ENCODE measurements around the gene ZNF133. TPM values are rescaled to one million over a fixed set of nuclear protein-coding genes. Genes with fewer than 3 reads are reported as not detected.
A peak's percentile ranks its signal among the peaks of the same experiment; 100 is the strongest.
"Not testable (repeated sequence)": the region's sequence is repeated elsewhere in the genome, so short reads cannot be mapped to it uniquely, and the experiment has no call there.

Gene ZNF133
- 16.7 and 22.4 TPM in 2 replicates for total RNA-seq
- 10.8 and 10.9 TPM in 2 replicates for polyA plus RNA-seq

GRCh38 chr20:18287915-18288748 lies at the start of gene ZNF133:
ZNF133 (plus strand) TSS chr20:18288527; CDS start chr20:18305687, 17,160 bp downstream.
- peak; percentile 95 for DNase-seq (ENCODE audit: low spot score)
- TF ChIP-seq EZH2 (IDR thresholded peaks at IDR 0.05; ENCODE audit: borderline replicate concordance) (no peak), CTCF (IDR thresholded peaks at IDR 0.05; ENCODE audit: poor library complexity) (peak; percentile 19), EZH2phosphoT487 (IDR thresholded peaks at IDR 0.05; ENCODE audit: low read depth, severe bottlenecking, unreplicated experiment) (no peak)
- Histone ChIP-seq H3K9me2 (replicated peaks; ENCODE audit: insufficient read depth) (no peaks in the 10 kb centered on the region), H3K4me3 (peak within 1 kb of the TSS; percentile 81), H3K4me2 (peak within 1 kb of the TSS; percentile 75), H3K4me1 (ENCODE audit: insufficient read depth) (peaks cover 8% of the 10 kb centered on the region), H3K27ac (peak within 1 kb of the TSS; percentile 99), H3K79me2 (peaks cover 44% of the 10 kb centered on the region), H4K20me1 (ENCODE audit: insufficient read depth, poor library complexity, severe bottlenecking) (no peaks in the 10 kb centered on the region), H3K27me3 (no peaks in the 10 kb centered on the region), H3K9me3 (ENCODE audit: low read depth) (no peaks in the 10 kb centered on the region), H2AFZ (peak within 1 kb of the TSS; percentile 94), H3K36me3 (replicated peaks; ENCODE audit: insufficient read depth, low read depth) (no peaks in the 10 kb centered on the region)
- under 1% methylated on average over 57 of the region's 63 CpGs for WGBS (ENCODE audit: low lambda C conversion rate, missing lambda C conversion rate)

- Histone ChIP-seq H2AFZ (no peak overlapping the region), H3K27ac (no peak overlapping the region), H3K4me2 (no peak overlapping the region), H3K9me3 (ENCODE audit: low read depth) (no peaks in the 10 kb centered on the region), H3K27me3 (no peaks in the 10 kb centered on the region), H3K9me2 (replicated peaks; ENCODE audit: insufficient read depth) (no peaks in the 10 kb centered on the region), H3K4me1 (ENCODE audit: insufficient read depth) (no peaks in the 10 kb centered on the region), H3K36me3 (replicated peaks; ENCODE audit: insufficient read depth, low read depth) (no peaks in the 10 kb centered on the region), H4K20me1 (ENCODE audit: insufficient read depth, poor library complexity, severe bottlenecking) (no peaks in the 10 kb centered on the region), H3K4me3 (no peak overlapping the region), H3K79me2 (no peaks in the 10 kb centered on the region)
- DNase-seq (ENCODE audit: low spot score) = no peak
- TF ChIP-seq EZH2phosphoT487 (IDR thresholded peaks at IDR 0.05; ENCODE audit: low read depth, severe bottlenecking, unreplicated experiment) (no peak), EZH2 (IDR thresholded peaks at IDR 0.05; ENCODE audit: borderline replicate concordance) (no peak), CTCF (IDR thresholded peaks at IDR 0.05; ENCODE audit: poor library complexity) (no peak)
- 82% methylated on average over 1 of the region's 1 CpG for WGBS (ENCODE audit: low lambda C conversion rate, missing lambda C conversion rate)
These were observed 47.3 kb upstream of the ZNF133 start for GRCh38 chr20:18240997-18241396.

GRCh38 chr20:18243802-18244201 lies 44.5 kb upstream of the ZNF133 start:
- H2AFZ ChIP-seq = no peak overlapping the region
- no peak overlapping the region for H3K4me3 ChIP-seq
- no peaks in the 10 kb centered on the region for H3K79me2 ChIP-seq
- no peaks in the 10 kb centered on the region for H3K4me1 ChIP-seq (ENCODE audit: insufficient read depth)
- no peaks in the 10 kb centered on the region for H3K9me3 ChIP-seq (ENCODE audit: low read depth)
- H3K9me2 ChIP-seq (replicated peaks; ENCODE audit: insufficient read depth) = no peaks in the 10 kb centered on the region
- no peak overlapping the region for H3K4me2 ChIP-seq
- no peaks in the 10 kb centered on the region for H3K36me3 ChIP-seq (replicated peaks; ENCODE audit: insufficient read depth, low read depth)
- no peak for DNase-seq (ENCODE audit: low spot score)
- no peaks in the 10 kb centered on the region for H3K27me3 ChIP-seq
- H4K20me1 ChIP-seq (ENCODE audit: insufficient read depth, poor library complexity, severe bottlenecking) = no peaks in the 10 kb centered on the region
- TF ChIP-seq CTCF (IDR thresholded peaks at IDR 0.05; ENCODE audit: poor library complexity) (no peak), EZH2phosphoT487 (IDR thresholded peaks at IDR 0.05; ENCODE audit: low read depth, severe bottlenecking, unreplicated experiment) (no peak), EZH2 (IDR thresholded peaks at IDR 0.05; ENCODE audit: borderline replicate concordance) (no peak)
- 62% methylated on average over 1 of the region's 1 CpG for WGBS (ENCODE audit: low lambda C conversion rate, missing lambda C conversion rate)
- H3K27ac ChIP-seq = no peak overlapping the region

GRCh38 chr20:18248545-18248944 lies 39.8 kb upstream of the ZNF133 start:
- not testable (repeated sequence) for H2AFZ ChIP-seq; H3K4me3 ChIP-seq; H3K9me2 ChIP-seq (replicated peaks; ENCODE audit: insufficient read depth); H4K20me1 ChIP-seq (ENCODE audit: insufficient read depth, poor library complexity, severe bottlenecking); DNase-seq (ENCODE audit: low spot score); H3K79me2 ChIP-seq; H3K36me3 ChIP-seq (replicated peaks; ENCODE audit: insufficient read depth, low read depth); H3K27me3 ChIP-seq; H3K4me2 ChIP-seq; H3K9me3 ChIP-seq (ENCODE audit: low read depth); H3K27ac ChIP-seq; H3K4me1 ChIP-seq (ENCODE audit: insufficient read depth)
- 74% methylated on average over 4 of the region's 4 CpGs for WGBS (ENCODE audit: low lambda C conversion rate, missing lambda C conversion rate)

All from hepatocyte (in vitro differentiated cells).